Uterus (tissue), 2 donors: Measurements from ENCODE around the gene CLASRP.

Experiments used
- POLR2A ChIP-seq, 2 donors: fragments of 450-650 bp; IDR thresholded peaks; one replicate each; pipeline ENCODE4 v1.6.1; 2016; ENCODE audit warnings: antibody characterized with exemption in 2 of 2, mild to moderate bottlenecking in 1 of 2, moderate library complexity in 1 of 2
- TF ChIP-seq, protein P1 (sequence below), 4 experiments: fragments of 200-600 bp in 2 of 4; fragments of 450-650 bp in 2 of 4; sonication (generic) in 2 of 4; IDR thresholded peaks; one replicate each; pipeline ENCODE4 v1.5.1; 2016 to 2019; ENCODE audit warnings: antibody characterized with exemption in 4 of 4, mild to moderate bottlenecking in 2 of 4, moderate library complexity in 1 of 4

DNA sequence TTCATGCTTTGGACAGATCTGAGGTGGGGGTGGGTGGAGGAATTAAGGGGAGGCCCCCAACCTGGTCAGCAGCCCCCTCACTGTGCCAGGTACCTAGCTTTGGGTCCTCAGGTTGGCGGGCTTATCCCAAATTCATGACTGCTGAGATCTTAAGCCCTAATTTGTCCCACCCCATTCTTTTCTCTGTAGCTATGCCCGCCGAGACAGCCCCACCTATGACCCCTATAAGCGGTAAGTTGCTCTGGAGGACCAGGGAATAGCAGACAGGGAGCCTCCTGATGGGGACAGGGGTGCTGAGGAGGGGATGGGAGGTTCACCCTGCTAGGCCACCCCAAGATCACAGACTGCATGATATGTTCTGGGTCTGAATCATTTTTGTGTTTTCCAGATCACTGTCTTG, 23.1 kb downstream of the CLASRP start:
- TF ChIP-seq, protein P1, sequence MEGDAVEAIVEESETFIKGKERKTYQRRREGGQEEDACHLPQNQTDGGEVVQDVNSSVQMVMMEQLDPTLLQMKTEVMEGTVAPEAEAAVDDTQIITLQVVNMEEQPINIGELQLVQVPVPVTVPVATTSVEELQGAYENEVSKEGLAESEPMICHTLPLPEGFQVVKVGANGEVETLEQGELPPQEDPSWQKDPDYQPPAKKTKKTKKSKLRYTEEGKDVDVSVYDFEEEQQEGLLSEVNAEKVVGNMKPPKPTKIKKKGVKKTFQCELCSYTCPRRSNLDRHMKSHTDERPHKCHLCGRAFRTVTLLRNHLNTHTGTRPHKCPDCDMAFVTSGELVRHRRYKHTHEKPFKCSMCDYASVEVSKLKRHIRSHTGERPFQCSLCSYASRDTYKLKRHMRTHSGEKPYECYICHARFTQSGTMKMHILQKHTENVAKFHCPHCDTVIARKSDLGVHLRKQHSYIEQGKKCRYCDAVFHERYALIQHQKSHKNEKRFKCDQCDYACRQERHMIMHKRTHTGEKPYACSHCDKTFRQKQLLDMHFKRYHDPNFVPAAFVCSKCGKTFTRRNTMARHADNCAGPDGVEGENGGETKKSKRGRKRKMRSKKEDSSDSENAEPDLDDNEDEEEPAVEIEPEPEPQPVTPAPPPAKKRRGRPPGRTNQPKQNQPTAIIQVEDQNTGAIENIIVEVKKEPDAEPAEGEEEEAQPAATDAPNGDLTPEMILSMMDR (IDR thresholded peaks at IDR 0.05) = no peak
- no peak for TF ChIP-seq POLR2A (IDR thresholded peaks at IDR 0.05)
